SH-SY5Y (cell line): Measurements from ENCODE around the gene KAT5.

Source experiments
- GATA2 ChIP-seq: IDR thresholded peaks from 2 replicates; pipeline ENCODE4 v1.6.1; 2011; ENCODE audit warnings: mild to moderate bottlenecking, low read depth, low read length
- GATA3 ChIP-seq: IDR thresholded peaks from 2 replicates; pipeline ENCODE4 v1.6.1; 2011; ENCODE audit warnings: low read depth, mild to moderate bottlenecking, low read length, moderate library complexity

GRCh38 chr11:65698205-65698604 lies 13.8 kb upstream of the KAT5 start:
- TF ChIP-seq GATA2: no peak
- TF ChIP-seq GATA3: no peak
